Osteocyte (in vitro differentiated cells): ENCODE data around the gene ECEL1. TPM values are rescaled to one million over a fixed set of nuclear protein-coding genes. Genes with fewer than 3 reads are reported as not detected.
"Not testable (repeated sequence)": the region's sequence is repeated elsewhere in the genome, so short reads cannot be mapped to it uniquely, and the experiment has no call there.

ENCODE experiments used
- DNase-seq: peaks from one replicate; pipeline ENCODE4 v3.0.0; 2021; ENCODE audit warnings: mixed read lengths; ENCODE audit not compliant: unreplicated experiment; ENCODE audit errors: extremely low spot score
- H3K27ac Mint-ChIP-seq: one replicate; pipeline ENCODE4 v1.8.0; 2021; ENCODE audit warnings: mild to moderate bottlenecking, mixed read lengths; ENCODE audit not compliant: unreplicated experiment
- H3K27me3 Mint-ChIP-seq: one replicate; pipeline ENCODE4 v1.8.0; 2021; ENCODE audit warnings: mixed read lengths; ENCODE audit not compliant: unreplicated experiment
- H3K36me3 Mint-ChIP-seq: one replicate; pipeline ENCODE4 v1.8.0; 2021; ENCODE audit warnings: mixed read lengths; ENCODE audit not compliant: unreplicated experiment
- H3K4me1 Mint-ChIP-seq: one replicate; pipeline ENCODE4 v1.8.0; 2021; ENCODE audit warnings: mixed read lengths; ENCODE audit not compliant: unreplicated experiment
- H3K4me3 Mint-ChIP-seq: one replicate; pipeline ENCODE4 v1.8.0; 2021; ENCODE audit warnings: mild to moderate bottlenecking, moderate library complexity, mixed read lengths; ENCODE audit not compliant: unreplicated experiment
- H3K9me3 Mint-ChIP-seq: one replicate; pipeline ENCODE4 v1.8.0; 2021; ENCODE audit warnings: mixed read lengths; ENCODE audit not compliant: unreplicated experiment
- total RNA-seq: library from RNA; stranded (reverse); gene quantifications from 2 replicates; pipeline ENCODE4 v1.2.1, GENCODE V29; 2021
- TF ChIP-seq, protein P1 (sequence below): fragments of 200-600 bp; sonication (generic); IDR thresholded peaks from 2 replicates; pipeline ENCODE4 v1.5.0; 2021; ENCODE audit warnings: antibody characterized with exemption, mild to moderate bottlenecking, moderate library complexity

Gene ECEL1
- total RNA-seq, 1 donor from 2014 or later: 0.13 TPM

DNA sequence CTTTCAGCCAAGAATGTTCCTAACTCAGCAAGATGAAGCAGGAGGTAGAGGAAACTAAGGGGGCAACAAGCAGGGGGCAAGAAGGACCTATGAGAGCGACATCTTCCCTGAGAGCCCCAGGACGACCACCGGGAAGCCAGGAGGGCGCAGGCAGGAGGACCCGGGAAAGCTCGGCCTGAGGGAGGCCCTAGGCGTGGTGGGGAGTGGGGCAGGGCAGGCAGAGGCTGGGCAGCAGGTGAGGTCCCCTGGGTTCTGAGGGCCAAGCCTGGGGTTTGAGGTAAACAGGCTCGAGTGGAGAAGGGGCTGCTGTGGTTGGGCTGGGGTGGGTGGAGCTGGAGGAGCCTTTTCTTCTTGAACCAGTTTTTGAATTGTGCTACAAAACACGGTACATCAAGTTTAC, 33.0 kb downstream of the ECEL1 start:
- no peak overlapping the region for H3K4me3 Mint-ChIP-seq
- H3K27me3 Mint-ChIP-seq: peaks cover 28% of the 10 kb centered on the region
- peaks cover 5% of the 10 kb centered on the region for H3K4me1 Mint-ChIP-seq
- no peaks in the 10 kb centered on the region for H3K9me3 Mint-ChIP-seq
- H3K27ac Mint-ChIP-seq: no peak overlapping the region
- no peaks in the 10 kb centered on the region for H3K36me3 Mint-ChIP-seq
- no peak for DNase-seq
- TF ChIP-seq, protein P1, sequence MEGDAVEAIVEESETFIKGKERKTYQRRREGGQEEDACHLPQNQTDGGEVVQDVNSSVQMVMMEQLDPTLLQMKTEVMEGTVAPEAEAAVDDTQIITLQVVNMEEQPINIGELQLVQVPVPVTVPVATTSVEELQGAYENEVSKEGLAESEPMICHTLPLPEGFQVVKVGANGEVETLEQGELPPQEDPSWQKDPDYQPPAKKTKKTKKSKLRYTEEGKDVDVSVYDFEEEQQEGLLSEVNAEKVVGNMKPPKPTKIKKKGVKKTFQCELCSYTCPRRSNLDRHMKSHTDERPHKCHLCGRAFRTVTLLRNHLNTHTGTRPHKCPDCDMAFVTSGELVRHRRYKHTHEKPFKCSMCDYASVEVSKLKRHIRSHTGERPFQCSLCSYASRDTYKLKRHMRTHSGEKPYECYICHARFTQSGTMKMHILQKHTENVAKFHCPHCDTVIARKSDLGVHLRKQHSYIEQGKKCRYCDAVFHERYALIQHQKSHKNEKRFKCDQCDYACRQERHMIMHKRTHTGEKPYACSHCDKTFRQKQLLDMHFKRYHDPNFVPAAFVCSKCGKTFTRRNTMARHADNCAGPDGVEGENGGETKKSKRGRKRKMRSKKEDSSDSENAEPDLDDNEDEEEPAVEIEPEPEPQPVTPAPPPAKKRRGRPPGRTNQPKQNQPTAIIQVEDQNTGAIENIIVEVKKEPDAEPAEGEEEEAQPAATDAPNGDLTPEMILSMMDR: no peak

DNA sequence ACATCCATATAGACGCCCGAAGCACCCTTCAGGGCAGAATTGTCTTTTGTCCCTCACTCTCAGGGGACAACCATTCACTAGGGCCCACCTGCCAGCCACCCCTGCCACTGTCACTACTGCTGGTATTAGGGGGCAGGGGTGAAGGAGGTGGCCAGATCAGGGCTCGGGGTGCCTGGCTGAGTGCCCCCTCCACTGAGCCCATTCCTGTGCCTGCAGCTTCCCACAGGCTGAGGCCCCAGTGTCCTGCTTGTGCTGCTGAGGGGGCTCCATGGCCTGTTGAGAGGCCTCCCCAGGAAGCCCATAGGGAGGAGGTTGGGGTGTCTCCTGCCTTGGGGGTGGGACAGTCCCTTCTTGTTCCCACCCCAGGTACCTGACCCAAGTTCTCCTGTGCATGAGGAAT, 36.0 kb downstream of the ECEL1 start:
- H3K27ac Mint-ChIP-seq, H3K36me3 Mint-ChIP-seq, H3K4me3 Mint-ChIP-seq, H3K4me1 Mint-ChIP-seq, H3K9me3 Mint-ChIP-seq: not testable (repeated sequence)
- DNase-seq: peak; percentile 75
- peaks cover 26% of the 10 kb centered on the region for H3K27me3 Mint-ChIP-seq

DNA sequence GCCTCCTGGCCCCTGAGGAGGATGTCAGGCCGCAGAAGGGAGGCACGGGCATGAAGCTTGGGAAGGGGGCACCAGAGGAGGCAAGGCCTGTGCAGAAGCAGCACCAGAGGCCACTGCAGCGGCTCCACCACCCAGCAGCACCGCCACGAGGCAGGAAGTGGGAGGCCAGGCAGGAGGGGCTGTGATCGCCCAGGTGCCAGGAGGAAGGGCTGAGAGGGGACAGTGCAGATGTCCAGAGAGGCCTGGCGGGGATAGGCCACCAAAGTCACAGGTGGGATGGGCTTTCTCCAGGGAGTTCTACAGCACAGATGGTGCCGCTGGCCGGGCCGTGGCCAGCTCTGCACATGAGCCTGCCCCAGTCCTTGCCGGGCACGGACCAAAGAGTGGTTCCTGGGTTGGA, 37.7 kb downstream of the ECEL1 start:
- no peaks in the 10 kb centered on the region for H3K9me3 Mint-ChIP-seq
- no peak overlapping the region for H3K27ac Mint-ChIP-seq
- H3K27me3 Mint-ChIP-seq: peaks cover 22% of the 10 kb centered on the region
- TF ChIP-seq, protein P1: no peak
- DNase-seq: no peak
- H3K36me3 Mint-ChIP-seq: no peaks in the 10 kb centered on the region
- H3K4me3 Mint-ChIP-seq: no peak overlapping the region
- H3K4me1 Mint-ChIP-seq: no peaks in the 10 kb centered on the region

DNA sequence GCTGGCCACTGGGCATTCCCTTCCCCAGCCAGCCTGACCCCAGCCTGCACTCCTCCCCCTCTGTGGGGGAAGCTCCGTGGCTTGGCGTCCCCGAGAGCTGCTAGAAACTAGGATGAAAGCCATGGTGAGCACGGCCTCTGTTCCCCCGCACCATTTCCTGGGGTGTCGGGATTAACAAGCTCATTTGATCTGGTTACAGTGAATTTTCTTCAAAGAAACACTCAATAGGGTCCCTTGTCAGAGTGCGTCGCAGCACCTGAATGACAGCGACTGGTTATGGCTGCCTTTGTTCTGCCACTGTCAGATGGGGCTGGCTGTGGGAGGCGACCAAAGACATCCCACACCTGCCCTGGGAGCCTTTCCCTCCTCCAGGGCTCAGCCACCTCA, 39.3 kb downstream of the ECEL1 start:
- TF ChIP-seq, protein P1: no peak
- H3K4me3 Mint-ChIP-seq: no peak overlapping the region
- peaks cover 11% of the 10 kb centered on the region for H3K27me3 Mint-ChIP-seq
- no peak overlapping the region for H3K27ac Mint-ChIP-seq
- no peaks in the 10 kb centered on the region for H3K4me1 Mint-ChIP-seq
- H3K9me3 Mint-ChIP-seq: no peaks in the 10 kb centered on the region
- no peaks in the 10 kb centered on the region for H3K36me3 Mint-ChIP-seq
- no peak for DNase-seq

DNA sequence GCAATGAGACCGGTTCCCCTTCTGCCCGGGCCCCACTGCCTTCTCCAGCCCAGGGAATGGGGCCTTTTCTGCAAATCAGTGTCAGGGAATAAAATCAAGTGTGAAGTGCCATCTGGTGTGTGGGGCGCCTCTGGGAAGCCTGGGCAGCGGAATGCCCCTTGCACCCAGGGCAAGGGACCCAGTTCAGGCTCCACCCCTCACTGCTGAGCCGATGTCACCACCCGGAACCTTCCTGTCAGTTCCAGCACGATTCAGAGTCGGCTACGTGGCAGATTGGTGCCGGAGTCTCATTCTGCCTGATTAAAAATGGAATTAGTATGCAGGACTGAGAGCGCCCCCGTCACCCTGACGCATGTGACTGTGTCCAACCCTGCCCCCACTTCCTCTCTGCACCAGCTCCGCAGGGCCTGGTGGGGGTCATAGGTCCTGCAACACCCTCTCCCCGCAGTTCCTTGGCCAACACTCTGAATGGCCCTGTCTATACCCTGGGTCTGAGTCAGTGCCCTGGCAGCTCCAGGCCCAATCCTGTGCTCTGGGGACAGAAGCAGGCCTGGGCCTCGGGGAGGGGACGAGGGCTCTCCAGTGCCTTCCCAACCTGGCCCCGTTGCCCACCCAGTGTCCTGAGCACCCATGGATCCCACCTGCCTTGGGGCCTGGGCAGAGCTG, 39.9 kb downstream of the ECEL1 start:
- Mint-ChIP-seq H3K27ac (no peak overlapping the region), H3K4me3 (no peak overlapping the region), H3K9me3 (no peaks in the 10 kb centered on the region), H3K4me1 (no peaks in the 10 kb centered on the region), H3K36me3 (no peaks in the 10 kb centered on the region), H3K27me3 (peaks cover 6% of the 10 kb centered on the region)
- TF ChIP-seq, protein P1: no peak
- no peak for DNase-seq
